Hypothalamus (tissue), 51 donors: Measurements from ENCODE around the gene PRKG2.

Experiments used
- DNase-seq, 51 donors: peaks; one replicate each; lab custom pipeline; 2025; lab: John Stamatoyannopoulos, UW

PRKG2 gene

DNA sequence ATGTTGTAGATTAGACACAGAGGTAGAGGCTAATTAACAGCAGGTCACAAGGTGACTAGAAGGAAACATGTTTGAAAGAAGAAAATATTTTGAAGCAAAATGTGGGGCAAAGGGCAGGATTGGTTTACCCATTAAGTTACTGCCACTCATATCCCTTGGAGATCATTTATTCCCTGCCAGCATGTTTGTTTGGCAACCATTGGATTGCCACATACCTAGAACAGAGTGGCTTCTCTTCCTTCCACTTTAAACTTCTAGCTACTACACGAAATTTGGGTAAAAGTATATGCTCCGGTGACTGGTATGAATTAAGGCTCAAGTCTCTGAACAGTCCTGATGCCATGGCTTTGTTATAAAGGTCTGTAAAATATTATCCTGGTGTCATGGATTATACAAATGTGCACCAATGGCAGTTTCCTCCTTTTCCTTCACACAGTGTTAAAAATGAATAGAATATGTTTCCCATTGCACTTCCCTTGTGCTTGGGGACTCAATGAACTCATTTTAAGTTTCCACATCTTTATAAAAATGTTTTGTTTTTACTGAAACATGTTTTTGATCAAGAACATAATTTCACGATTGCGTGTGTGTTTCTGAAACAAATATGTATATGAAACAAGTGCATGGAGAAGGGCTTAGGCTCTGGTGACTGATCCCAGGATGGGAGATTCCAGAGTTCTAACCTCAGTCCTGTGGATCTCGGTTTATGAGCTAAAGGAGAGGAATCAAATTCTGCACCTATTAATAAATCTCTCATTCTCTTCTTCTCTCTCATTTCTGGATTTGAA lies 172.2 kb downstream of the PRKG2 start:
- DNase-seq = no peak

DNA sequence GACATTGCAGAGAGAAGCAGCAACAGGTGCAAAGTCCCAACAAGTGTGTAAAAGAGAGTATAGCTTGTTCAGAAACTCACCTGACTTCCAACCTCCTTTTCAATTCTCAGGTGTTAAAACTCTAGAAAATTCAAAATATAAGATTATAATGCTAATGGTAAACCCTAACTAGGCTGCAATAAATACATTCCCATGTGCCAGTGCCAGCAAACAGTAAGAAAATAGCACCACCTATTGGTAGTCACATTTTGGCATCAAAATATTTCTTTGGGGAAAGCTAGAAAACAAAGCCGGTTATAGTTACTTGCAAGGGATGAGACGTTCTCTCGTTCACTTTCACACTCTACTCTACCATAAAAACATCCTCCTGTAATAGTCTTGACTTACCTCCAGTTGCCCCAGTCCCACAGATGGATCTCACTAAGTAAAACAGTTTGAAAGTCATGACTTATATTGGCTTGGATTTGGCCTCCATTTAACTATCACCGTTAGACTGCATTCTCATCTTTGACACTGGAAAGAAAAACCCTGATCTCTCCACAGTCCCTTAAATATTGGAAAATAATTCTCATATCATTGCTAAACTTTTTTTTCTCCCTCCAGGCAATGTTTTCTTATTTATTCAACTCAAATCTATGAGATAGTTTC lies 174.9 kb downstream of the PRKG2 start:
- peak in 2 of 51 donors; percentile 12 to 13 for DNase-seq

DNA sequence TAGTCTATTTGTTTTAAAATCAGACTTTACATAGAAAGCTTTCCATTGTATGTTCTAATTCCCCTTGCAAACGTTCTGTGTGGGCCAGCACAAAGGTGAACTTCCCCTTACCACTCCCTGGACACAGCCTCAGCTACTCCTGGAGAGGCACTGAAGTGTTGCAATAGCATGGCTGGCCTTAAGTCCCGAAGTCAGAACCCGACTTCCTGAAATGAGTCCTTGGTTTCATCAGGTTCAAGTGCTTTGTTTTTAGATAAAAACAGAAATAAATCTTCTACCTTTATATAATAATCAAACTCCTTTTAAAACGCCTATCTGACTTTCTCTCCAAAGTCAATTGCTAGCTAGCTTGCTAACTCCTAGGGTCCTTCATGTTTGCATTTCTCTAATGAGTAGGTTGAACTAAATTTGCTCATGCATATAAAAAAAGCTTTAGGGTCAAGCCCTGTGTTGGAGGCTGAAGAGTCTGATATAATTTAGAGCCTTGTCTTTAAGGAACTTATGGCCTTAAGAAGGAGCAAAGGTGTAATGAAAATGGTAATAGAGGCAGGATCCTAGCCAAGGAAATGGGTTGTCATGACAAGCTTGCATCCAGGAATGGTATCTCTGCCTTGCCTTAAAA lies 175.6 kb downstream of the PRKG2 start:
- no peak for DNase-seq

DNA sequence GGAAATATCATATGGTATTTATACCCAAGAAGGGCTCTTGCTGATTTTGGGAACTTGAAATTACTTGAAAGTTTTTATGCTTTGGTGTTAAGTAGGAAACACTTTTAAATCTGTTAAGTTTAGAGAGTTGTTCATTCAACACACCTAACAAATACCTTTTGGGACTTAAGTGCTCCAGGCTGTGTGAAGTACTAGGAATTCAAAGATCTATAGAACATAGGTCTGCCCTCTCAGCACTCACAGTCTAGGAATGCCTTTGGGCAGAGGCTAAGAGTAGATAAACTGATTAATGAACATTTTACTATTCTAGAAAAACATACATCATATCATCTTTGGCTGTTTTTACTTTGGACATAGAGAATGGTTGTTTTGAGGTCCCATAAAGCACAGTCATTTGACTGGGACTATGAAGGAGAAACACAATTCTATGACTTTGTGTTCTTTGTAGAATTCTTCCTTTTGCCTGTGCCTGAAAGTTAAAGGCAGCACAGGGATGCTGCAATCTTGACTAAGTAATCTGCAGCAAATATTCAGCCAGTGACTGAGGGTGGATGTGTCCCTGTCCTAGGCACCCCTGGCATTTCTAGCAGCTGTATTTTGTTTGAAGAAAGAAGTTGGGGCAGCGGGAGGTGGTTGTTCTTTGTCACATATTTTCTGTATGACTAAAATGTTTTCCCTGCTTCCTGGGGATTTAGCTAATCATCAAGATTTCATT lies 176.2 kb downstream of the PRKG2 start:
- DNase-seq = no peak
